GM20431 (cell line): ENCODE measurements around the gene AHRR.

Experiments used
- in situ Hi-C: fragments of 300-500 bp; cut with MseI, MboI; formaldehyde crosslinking; loops from one replicate; pipeline ENCODE4 v1.15.0; 2020; ENCODE audit warnings: low sequenced_read_pairs; ENCODE audit not compliant: unreplicated experiment

AHRR gene

DNA sequence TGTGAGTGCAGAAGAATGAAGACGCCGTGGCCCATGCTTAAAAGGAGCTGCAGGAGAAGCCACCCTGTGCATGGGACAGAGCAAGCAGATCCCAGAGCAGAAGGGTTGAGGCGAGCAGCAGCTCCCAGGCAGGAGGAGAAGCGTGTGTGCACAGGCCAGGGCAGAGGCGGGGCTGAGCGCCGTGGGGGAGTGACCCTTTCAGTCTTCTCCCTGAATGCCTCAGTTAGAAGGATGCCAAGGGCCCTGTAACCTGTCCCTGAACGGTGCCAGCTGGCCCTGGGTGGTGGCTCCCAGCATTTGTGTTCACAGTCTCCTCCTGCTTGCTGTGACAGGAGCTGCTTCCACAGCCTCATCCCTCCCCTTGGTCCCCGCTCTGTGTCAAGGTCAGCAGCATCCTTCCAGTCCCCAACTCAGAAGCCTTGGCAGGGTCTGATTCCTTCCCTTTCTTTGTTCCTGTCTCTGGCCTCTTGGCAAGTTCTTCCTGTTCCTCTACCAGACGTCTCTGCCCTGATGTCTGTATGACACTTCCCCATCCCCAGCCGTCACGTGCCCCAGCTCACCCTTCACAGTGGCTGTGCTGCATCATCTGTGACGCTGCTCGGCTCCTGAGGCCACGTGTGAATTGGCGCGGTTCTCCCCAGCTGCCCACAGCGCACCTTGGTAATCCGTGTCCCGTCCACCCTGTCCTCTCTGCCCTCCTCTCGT is 126.7 kb downstream of the AHRR start:
- in situ Hi-C loops = no loop called here

DNA sequence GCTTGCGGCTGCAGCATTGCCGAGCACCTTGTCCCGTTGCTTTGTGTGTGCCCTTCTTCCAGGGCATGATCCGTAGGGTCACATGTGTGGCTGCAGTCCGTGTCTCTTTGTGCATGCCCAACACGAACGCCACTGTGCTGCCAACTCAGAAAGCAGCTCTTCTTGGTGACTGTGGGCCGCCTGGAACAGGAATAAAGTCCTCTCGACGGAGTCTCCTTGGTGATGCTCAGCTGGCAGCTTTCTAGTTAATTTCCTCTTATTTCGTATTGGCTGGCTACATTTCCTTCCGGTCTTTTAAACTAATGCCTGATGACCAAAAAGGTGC is 127.2 kb downstream of the AHRR start:
- in situ Hi-C loops = no loop called here

DNA sequence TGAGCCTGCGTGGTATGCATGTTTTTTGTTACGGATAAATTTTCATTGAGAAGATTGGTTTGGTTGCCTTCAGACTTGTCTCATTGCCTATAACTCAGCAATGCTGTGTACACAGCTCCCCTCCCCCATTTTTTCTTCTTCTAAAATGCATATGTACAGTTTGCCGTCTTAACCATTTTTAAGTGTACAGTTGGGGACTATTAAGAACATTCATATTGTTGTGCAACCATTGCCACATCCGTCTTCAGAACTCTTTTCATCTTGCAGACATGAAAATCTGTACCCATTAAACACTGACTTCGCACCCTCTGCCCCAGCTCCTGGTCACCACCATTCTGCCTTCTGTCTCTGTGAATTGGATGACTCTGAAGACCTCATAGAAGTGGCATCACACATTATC is 127.6 kb downstream of the AHRR start:
- in situ Hi-C loops = no loop called here

DNA sequence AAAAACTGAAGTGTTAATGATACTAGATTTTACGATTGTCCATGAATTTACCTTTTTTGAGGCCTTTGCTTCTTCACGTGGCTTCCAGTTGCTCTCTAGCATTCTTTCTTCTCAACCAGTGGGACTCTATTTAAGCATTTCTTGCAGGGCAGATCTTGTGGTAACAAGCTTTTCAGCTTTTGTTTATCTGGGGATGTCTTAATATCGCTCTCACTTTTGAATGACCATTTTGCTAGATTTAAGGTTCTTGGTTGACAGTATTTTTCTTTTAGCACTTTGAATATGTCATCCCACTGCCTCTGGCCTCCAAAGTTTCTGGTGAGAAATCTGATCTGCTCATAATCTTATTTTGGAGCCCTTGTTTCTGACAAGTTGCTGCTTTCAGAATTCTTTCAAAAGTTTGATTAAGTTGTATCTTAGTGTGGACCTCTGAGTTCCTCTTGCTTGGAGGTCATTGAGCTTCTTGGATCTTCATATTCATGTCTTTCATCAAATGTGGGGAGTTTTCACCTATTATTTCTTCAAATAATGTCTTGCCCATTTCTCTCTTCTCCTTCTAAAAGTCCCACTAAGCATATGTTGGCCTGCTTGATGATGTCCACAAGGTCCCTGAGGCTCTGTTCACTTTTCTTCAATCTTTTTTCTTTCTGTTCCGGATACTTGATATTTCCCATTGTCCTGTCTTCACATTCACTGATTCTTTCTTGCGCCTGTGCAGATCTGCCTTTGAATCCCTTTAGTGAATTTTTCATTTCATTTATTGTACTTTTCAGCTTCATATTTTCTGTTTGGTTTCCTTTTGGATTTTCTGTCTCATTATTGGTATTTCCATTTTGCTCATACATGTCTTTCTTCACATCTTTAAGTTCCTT is 130.3 kb downstream of the AHRR start:
- in situ Hi-C loops = no loop called here

DNA sequence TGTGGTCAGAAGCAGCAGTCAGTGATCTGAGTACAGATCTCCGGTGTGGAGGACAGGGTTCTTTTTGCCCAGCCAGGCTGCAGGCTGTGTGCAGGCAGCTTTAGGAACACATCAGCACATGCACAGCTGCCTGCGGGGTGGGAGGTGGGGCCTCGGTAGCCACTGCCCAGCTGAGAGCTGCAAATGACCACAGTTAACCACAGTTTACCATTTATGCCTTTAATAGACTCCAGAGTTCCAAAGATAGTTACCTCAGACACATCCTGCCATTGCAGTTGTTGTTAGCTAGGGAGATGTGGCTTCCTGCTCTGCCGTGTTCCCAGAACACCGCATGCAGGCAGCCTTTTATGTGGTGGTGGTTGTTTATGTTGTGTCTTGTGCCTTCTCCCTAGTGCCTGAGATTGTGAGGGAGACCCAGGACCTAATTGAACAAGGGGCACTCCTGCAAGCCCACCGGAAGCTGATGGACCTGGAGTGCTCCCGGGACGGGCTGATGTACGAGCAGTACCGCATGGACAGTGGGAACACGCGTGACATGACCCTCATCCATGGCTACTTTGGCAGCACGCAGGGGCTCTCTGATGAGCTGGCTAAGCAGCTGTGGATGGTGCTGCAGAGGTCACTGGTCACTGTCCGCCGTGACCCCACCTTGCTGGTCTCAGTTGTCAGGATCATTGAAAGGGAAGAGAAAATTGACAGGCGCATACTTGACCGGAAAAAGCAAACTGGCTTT is 131.6 kb downstream of the AHRR start:
- in situ Hi-C loops = no loop called here

DNA sequence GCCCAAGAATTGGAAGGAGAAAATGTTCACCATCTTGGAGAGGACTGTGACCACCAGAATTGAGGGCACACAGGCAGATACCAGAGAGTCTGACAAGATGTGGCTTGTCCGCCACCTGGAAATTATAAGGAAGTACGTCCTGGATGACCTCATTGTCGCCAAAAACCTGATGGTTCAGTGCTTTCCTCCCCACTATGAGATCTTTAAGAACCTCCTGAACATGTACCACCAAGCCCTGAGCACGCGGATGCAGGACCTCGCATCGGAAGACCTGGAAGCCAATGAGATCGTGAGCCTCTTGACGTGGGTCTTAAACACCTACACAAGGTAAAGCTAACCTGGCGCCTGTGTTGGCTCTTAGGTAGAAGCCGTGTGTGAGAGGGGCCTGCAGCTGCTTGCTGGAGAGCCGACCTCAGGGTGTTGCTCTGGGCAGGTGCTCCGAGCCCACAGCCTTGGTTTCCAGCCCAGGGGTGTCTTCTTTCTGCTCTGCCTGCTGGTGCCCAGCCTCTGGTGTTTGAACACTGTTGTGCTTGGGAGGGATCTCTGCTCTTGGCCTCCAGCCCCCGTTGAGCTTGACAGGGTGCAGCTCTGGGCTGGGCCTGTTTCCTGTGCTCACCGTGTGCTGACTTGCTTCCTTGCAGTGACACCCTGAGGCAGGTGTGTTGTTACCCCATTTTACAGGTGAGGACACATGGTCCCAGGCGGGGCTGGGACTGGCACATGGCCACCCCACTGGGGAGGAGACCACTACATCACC is 132.4 kb downstream of the AHRR start:
- in situ Hi-C loops = no loop called here

DNA sequence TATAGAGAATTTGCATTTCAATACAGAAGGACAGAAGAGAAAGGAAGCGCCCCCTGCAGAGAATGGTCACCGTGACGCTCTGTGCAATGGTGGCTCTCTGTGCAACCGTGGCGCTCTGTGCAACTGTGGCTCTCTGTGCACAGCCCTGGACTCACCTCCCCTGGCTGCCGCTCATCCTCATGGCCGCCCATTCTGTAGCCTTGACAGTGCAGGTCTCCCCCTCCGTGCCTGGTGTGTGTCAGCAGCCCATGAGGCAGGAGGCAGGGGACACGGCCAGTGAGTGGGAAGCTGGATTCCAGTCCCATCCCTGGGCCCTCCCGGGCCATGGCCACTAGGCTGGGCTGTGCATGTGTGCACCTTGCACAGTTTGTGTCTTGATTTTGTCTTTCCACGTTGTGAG is 133.4 kb downstream of the AHRR start:
- in situ Hi-C loops = no loop called here

DNA sequence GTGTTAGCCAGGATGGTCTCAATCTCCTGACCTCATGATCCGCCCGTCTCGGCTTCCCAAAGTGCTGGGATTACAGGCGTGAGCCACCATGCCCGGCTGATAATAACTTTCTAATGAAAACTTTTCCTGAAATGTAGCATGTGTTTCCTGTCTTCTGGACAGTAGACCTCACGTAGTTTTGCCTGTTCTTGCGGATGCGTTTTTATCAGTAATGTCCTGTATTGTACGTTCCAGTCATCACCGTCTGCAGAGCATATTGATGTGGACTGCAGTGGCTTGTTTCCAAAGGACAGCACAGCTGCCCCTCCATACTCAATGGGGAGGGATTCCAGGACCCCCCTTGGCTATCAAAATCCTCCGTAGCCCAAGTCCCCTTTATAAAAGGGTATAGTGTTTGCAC is 134.3 kb downstream of the AHRR start:
- in situ Hi-C loops = no loop called here

DNA sequence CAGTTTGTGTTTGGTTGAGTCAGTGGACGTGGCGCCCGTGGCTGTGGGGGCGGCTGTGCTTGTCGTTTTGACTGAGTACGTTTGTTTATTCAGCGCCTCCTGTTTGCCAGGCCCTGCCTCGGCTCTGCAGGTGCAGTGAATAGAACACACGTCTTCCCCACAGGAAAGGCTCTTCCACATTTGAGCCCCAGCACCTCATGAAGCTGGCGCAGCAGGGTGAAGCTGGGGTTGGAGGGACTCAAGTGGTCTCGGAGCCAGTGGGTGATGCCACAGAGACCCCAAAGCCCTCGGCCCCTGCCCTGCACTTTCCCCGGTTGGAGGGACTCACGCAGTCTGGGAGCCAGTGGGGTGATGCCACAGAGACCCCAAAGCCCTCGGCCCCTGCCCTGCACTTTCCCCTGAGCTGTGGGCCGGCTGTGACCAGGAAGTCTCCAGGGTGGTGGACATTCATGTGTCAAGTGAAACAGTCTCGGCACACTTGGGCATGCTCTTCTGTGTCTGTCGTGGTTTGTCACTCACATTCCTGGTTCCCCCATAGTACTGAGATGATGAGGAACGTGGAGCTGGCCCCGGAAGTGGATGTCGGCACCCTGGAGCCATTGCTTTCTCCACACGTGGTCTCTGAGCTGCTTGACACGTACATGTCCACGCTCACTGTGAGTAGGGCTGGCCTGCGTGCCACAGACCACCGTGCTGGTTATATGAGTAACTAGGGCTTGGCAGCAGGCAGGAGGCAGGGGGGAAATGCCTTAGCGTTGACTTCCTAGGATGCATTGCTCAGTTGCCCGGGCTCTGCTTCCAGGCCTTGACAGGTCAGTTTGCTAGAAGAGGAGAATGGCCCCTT is 135.1 kb downstream of the AHRR start:
- in situ Hi-C loops = no loop called here

DNA sequence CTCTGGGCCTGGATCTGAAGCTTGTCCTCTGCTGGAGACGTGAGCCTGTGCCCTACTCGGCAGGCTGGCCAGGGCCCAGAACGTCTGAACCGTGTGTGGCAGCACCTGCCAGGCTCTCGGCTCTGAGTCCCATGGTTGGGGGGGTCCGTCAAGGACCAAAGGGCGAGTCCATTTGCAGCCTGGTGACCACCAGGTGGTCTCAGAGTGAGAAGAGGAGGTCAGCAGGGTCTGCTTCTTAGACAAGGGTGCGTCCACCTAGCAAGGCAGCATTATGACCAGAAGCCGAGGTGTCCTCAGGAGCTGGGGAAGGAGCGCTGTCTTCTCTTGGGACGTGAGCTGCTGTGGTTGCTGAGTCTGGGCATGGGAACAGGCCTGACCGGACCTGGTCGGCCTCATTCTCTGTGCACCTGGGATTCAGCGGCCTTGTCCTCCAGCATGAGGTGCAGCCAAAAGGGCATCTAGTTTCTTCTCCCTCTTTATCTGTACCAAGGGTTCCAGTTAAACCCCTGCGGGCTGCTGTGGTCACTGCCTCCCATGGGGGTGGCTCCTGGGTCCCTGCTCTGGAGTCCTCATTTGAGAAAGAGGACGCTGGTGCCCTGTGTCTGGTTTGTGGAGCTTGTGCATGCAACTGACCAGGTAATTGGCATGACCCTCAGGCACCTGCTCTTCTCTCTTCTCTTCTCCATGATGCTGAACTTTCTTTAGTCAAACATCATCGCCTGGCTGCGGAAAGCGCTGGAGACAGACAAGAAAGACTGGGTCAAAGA is 135.9 kb downstream of the AHRR start:
- in situ Hi-C loops = no loop called here

DNA sequence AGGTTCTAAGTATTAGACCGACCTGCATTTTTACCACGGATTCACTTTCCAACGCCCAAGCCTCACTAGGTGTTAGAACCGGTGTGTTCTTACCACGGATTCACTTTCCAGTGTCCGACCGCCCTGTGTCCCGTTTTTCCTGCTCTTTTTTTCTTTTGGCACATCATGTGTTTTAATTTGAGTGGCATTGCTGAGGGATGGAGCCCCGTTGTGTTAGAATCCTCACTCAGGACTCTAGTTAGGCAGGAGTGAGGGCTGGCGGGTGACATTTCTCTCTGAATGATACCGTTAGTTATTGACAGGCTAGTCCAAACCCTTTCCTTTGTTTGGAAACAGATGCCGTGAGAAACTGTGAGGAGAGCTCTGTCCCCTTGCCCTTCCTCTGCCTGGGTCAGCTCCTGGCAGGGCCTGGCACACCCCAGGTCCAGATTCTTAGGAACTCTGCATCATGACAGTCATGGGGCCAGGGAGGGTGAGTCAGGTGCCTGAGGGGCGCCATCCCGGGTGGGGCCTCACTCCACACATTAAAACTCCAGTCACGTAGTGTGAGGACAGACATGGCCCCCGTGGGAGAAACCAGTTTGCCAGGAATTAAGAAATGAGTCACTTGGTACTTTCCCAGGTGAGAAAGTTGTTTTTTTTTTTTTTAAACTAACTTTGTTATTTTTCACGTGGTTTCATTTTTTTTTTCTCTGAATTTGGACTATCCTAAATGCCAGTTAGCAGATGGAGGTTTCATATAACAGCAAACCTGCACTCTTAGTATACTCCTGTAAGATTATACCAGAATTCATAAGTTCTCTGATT is 137.2 kb downstream of the AHRR start:
- in situ Hi-C loops = no loop called here

DNA sequence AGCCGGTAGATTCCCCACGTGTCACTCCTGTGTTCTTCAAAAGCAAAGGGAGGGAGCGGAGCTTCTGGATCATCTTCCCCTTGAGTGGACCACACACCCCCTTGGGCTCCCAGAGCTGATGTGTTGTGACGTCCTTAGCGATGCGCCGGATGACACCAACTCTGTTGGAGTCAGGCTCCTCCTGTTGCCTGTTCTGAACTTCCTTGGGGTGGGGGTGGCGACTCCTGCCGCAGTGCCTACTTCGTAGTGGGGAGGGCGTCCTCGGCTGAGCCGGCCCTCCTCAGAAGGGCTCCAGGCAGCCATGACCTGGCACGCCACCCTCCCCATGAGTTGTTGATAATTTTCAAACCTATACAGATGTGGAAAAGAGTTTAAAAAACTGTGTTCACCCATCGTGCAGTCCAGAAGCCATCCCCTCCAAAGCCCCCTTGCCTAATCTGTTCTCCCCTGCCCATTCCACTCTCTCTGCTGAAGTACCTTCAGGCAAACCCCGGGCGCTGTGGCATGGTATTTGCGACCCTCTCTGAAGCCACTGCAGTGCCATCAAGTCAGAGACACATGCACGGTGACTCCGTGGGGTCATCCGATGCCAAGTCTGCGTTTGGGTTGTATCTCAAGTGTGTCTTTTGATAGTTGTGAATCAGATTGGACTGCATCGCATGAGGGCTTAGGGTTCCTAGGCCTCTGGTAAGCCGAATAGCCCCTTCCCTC is 138.2 kb downstream of the AHRR start:
- in situ Hi-C loops = no loop called here

DNA sequence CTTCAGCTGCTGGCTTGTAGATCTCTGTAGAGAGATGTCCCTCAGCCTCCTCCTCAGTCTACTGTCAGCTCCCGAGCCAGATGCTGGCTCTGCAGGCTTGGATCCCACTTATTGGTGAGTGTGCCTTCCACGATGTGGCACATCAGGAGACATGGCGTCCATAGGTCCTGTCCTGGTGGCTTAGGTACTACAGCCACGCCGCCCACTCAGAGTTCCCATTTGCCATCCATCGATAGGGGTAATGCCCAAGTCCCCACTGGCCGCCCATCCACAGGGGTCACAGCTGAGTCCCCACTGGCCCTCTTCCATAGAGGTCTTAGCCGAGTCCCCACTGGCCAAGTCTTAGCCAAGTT is 138.7 kb downstream of the AHRR start:
- in situ Hi-C loops = no loop called here

DNA sequence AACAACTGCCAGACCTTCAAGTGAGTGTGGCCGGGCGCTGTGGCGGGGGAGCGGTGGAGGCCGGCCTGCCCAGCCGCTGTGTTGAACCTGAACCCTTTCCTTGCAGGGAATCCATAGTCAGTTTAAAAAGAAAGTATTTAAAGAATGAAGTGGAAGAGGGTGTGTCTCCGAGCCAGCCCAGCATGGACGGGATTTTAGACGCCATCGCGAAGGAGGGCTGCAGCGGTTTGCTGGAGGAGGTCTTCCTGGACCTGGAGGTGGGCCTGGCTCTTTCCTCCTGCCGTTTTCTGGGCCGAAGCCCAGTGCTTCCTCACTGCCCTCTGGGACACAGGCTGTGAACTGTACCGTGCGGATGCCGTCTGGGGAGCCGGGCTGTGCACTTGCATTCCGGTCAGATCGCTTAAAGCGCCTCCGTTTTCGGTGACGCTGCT is 140.6 kb downstream of the AHRR start:
- in situ Hi-C loops = no loop called here

DNA sequence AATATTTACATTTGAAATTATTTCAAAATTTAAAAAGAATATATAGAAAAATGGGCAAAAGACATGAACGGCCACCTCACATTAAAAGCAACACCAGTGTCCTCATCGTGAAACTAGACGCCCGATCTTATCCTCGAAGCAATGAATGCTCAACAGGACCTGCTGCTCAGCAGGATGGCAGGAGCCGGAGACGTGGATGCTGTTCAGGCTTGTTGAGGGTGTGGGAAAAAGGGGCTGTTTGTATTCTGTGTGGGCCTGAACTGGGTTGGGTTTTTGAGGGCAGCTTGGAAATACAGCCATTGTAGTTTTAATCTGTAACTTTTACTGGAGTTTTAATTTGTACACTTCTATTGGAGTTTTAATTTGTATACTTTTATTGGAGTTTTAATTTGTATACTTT is 141.8 kb downstream of the AHRR start:
- in situ Hi-C loops = no loop called here

DNA sequence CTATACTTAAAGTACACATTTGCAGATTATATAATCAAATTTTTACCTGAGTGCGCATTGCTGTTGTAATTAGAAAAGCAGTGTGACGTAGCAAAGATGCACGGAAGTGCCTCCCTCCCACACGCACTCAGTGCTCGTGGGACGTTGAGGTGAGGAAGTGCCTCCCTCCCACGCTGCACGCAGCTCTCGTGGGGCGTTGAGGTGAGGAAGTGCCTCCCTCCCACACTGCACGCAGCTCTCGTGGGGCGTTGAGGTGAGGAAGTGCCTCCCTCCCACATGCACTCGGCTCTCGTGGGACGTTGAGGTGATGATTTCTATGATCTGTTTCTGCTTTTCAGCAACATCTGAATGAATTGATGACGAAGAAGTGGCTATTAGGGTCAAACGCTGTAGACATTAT is 142.4 kb downstream of the AHRR start:
- in situ Hi-C loops = no loop called here

DNA sequence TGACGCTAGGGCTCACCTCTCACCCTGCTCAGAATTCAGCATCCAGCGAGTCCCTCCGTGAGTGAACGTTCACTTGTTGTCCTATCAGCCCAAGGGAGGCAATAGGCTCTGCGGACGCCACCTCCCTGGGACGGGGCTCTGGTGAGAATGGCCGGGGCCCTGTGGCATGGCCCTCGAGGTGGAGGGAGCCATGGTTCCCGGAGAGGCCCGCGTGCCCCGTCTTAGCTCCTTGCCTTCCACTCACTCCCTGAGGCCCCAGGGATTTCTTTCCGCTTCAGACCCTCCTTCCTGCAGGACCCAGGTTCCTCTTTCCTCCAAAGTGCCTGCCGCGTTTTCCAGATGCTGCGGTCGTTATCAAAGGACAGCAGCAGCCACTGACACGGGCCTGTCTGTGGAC is 142.9 kb downstream of the AHRR start:
- in situ Hi-C loops = no loop called here
